ENCODE measurements around the gene GPC5.

GPC5 gene

DNA sequence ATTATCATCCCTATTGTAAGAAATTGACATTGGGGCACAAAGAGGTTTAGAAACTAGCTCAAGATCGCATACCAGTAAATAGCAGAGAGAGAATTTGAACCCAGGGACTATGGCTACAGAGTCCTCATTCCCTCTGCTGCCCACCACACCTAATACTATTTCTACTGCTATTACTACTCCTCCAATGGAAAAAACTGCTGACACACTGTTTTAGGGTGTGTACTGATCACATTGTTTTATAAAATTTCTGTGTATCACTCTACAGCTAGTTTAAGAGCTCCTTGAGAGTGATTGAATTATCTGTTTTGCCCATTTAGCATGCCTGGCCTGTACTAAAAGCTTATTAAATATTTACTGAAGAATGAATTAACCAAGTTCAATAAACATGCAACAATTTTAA is 552.4 kb downstream of the GPC5 start:
- DNase-seq, result no peak
- Histone ChIP-seq H3K4me3 (ENCODE audit: insufficient read depth in 1 of 2, low read depth in 1 of 2, low read length in 2 of 2) (no peak overlapping the region), H3K18ac (ENCODE audit: low read depth in 1 of 2, low read length in 2 of 2) (no peak overlapping the region), H2BK12ac (ENCODE audit: low read length in 2 of 2) (no peak overlapping the region), H3K9ac (ENCODE audit: low read length) (no peak overlapping the region), H2BK5ac (ENCODE audit: low read depth, low read length, poor library complexity, severe bottlenecking) (no peak overlapping the region), H2AFZ (ENCODE audit: low read depth, low read length) (no peak overlapping the region), H3K27me3 (ENCODE audit: control insufficient read depth in 1 of 2, insufficient read depth in 1 of 2, low read length in 2 of 2) (no peaks in the 10 kb centered on the region), H3K14ac (ENCODE audit: low read length in 2 of 2) (no peak overlapping the region), H2AK5ac (ENCODE audit: low read length, severe bottlenecking) (no peak overlapping the region), H2BK15ac (ENCODE audit: low read depth, poor library complexity, severe bottlenecking) (no peak overlapping the region), H3K23ac (ENCODE audit: low read length in 2 of 2) (no peak overlapping the region), H3K79me1 (replicated peaks; ENCODE audit: low read length, poor library complexity, severe bottlenecking) (no peaks in the 10 kb centered on the region), H3K9me3 (ENCODE audit: control insufficient read depth, low read length) (no peaks in the 10 kb centered on the region), H3K36me3 (ENCODE audit: control insufficient read depth in 1 of 2, insufficient read depth in 2 of 2, low read depth in 1 of 2, low read length in 2 of 2) (no peaks in the 10 kb centered on the region), H4K8ac (ENCODE audit: low read length) (no peak overlapping the region), H3K27ac (ENCODE audit: low read length, poor library complexity, severe bottlenecking) (no peak overlapping the region), H3K4ac (ENCODE audit: low read depth in 1 of 2, low read length in 2 of 2) (no peak overlapping the region), H3K4me2 (ENCODE audit: low read length, poor library complexity, severe bottlenecking) (no peak overlapping the region), H3K4me1 (ENCODE audit: control insufficient read depth, insufficient read depth, low read depth, low read length) (no peaks in the 10 kb centered on the region), H2BK120ac (ENCODE audit: low read depth, low read length) (no peak overlapping the region), H4K91ac (ENCODE audit: low read length) (no peak overlapping the region)
- 100% methylated on average over 1 of the region's 1 CpG for WGBS

DNA sequence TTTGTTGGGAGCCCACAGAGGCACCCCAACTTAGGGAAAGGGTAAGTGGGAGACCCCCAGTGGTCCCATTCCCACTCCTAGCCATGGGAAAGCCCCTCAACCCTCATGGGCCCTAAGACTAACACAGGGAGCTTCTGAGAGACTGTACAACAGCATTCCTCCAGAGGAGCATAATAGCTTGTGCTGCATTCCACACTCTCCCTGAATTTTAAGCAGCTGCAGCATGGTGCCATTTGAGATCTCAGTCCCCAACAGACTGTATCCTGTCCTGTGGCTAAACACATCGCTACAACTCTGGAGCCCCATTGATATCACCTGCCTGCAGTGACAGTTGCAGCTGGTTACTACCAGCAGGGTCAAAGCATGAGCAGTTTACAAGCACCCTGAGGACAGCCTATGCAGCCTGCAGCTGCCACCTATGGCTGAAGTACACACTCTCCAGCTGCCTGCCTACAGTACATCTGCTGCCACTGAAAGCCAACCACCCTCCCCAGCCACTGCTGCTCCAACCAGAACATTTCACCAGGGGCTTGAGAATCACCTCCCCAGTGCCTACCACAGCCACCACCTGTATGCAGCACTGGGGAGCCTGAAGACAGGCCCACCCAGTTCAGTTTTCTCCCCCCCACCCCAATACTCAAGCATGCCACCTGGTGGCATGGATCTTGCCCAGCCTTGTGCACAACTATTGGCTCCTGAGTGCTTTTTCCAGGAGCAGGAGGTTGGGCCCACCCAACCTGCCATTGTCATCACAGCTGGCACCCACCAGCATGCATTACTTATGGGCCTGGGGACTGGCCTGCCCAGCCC is 557.3 kb downstream of the GPC5 start:
- no peak overlapping the region for H3K9ac ChIP-seq (ENCODE audit: low read length)
- H3K27me3 ChIP-seq (ENCODE audit: control insufficient read depth in 1 of 2, insufficient read depth in 1 of 2, low read length in 2 of 2), result no peaks in the 10 kb centered on the region
- H2BK120ac ChIP-seq (ENCODE audit: low read depth, low read length), result no peak overlapping the region
- H2AK5ac ChIP-seq (ENCODE audit: low read length, severe bottlenecking), result no peak overlapping the region
- WGBS, result 97% methylated on average over 1 of the region's 1 CpG
- no peaks in the 10 kb centered on the region for H3K36me3 ChIP-seq (ENCODE audit: control insufficient read depth in 1 of 2, insufficient read depth in 2 of 2, low read depth in 1 of 2, low read length in 2 of 2)
- DNase-seq, result no peak
- no peaks in the 10 kb centered on the region for H3K79me1 ChIP-seq (replicated peaks; ENCODE audit: low read length, poor library complexity, severe bottlenecking)
- no peak overlapping the region for H2BK5ac ChIP-seq (ENCODE audit: low read depth, low read length, poor library complexity, severe bottlenecking)
- H3K18ac ChIP-seq (ENCODE audit: low read depth in 1 of 2, low read length in 2 of 2), result peak overlapping the region in 1 of 2 experiments; percentile 12
- no peak overlapping the region for H3K23ac ChIP-seq (ENCODE audit: low read length in 2 of 2)
- H3K27ac ChIP-seq (ENCODE audit: low read length, poor library complexity, severe bottlenecking), result no peak overlapping the region
- H4K8ac ChIP-seq (ENCODE audit: low read length), result no peak overlapping the region
- H3K4ac ChIP-seq (ENCODE audit: low read depth in 1 of 2, low read length in 2 of 2), result no peak overlapping the region
- no peak overlapping the region for H3K4me3 ChIP-seq (ENCODE audit: insufficient read depth in 1 of 2, low read depth in 1 of 2, low read length in 2 of 2)
- H3K4me1 ChIP-seq (ENCODE audit: control insufficient read depth, insufficient read depth, low read depth, low read length), result no peaks in the 10 kb centered on the region
- H3K9me3 ChIP-seq (ENCODE audit: control insufficient read depth, low read length), result peaks cover 7% of the 10 kb centered on the region
- H2BK15ac ChIP-seq (ENCODE audit: low read depth, poor library complexity, severe bottlenecking), result no peak overlapping the region
- H4K91ac ChIP-seq (ENCODE audit: low read length), result peak overlapping the region; percentile 7
- H2BK12ac ChIP-seq (ENCODE audit: low read length in 2 of 2), result no peak overlapping the region
- peak overlapping the region in 1 of 2 experiments; percentile 61 for H3K14ac ChIP-seq (ENCODE audit: low read length in 2 of 2)
- no peak overlapping the region for H2AFZ ChIP-seq (ENCODE audit: low read depth, low read length)
- H3K4me2 ChIP-seq (ENCODE audit: low read length, poor library complexity, severe bottlenecking), result no peak overlapping the region

- Histone ChIP-seq H4K91ac (ENCODE audit: low read length) (no peak overlapping the region), H3K14ac (ENCODE audit: low read length in 2 of 2) (no peak overlapping the region), H2BK15ac (ENCODE audit: low read depth, poor library complexity, severe bottlenecking) (no peak overlapping the region), H2AFZ (ENCODE audit: low read depth, low read length) (no peak overlapping the region), H2BK5ac (ENCODE audit: low read depth, low read length, poor library complexity, severe bottlenecking) (no peak overlapping the region), H3K27me3 (ENCODE audit: control insufficient read depth in 1 of 2, insufficient read depth in 1 of 2, low read length in 2 of 2) (no peaks in the 10 kb centered on the region), H3K79me1 (replicated peaks; ENCODE audit: low read length, poor library complexity, severe bottlenecking) (no peaks in the 10 kb centered on the region), H2AK5ac (ENCODE audit: low read length, severe bottlenecking) (no peak overlapping the region), H2BK120ac (ENCODE audit: low read depth, low read length) (no peak overlapping the region), H3K18ac (ENCODE audit: low read depth in 1 of 2, low read length in 2 of 2) (no peak overlapping the region), H3K9ac (ENCODE audit: low read length) (no peak overlapping the region), H3K4ac (ENCODE audit: low read depth in 1 of 2, low read length in 2 of 2) (no peak overlapping the region), H3K23ac (ENCODE audit: low read length in 2 of 2) (no peak overlapping the region), H3K9me3 (ENCODE audit: control insufficient read depth, low read length) (peaks cover 31% of the 10 kb centered on the region), H3K36me3 (ENCODE audit: control insufficient read depth in 1 of 2, insufficient read depth in 2 of 2, low read depth in 1 of 2, low read length in 2 of 2) (no peaks in the 10 kb centered on the region), H4K8ac (ENCODE audit: low read length) (no peak overlapping the region), H3K4me2 (ENCODE audit: low read length, poor library complexity, severe bottlenecking) (no peak overlapping the region), H2BK12ac (ENCODE audit: low read length in 2 of 2) (no peak overlapping the region), H3K27ac (ENCODE audit: low read length, poor library complexity, severe bottlenecking) (no peak overlapping the region), H3K4me1 (ENCODE audit: control insufficient read depth, insufficient read depth, low read depth, low read length) (no peaks in the 10 kb centered on the region), H3K4me3 (ENCODE audit: insufficient read depth in 1 of 2, low read depth in 1 of 2, low read length in 2 of 2) (no peak overlapping the region)
- WGBS, result no CpG with 5 or more reads among the region's 1 CpG
- no peak for DNase-seq
Measured at GRCh38 chr13:91960947-91961346, 562.5 kb downstream of the GPC5 start.

DNA sequence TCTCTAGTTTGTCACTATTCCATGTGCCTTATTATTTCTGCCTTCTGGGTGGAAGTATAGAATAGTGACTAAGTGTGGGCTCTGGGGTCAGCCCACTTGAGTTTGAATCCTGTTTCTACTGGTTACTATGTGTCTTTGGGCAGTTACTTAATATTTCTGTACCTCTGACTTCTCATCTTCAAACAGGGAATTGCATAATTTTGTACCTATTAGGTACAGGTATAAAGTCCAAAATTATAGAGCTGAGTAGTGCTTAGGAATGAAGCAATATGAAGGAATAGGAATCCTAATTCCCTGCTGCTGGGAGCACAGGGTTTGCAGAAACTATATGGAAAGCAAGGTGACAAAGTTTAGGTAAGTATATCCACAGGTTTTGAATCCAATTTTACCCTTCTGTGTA is 564.5 kb downstream of the GPC5 start:
- no peak overlapping the region for H2AFZ ChIP-seq (ENCODE audit: low read depth, low read length)
- H3K4me2 ChIP-seq (ENCODE audit: low read length, poor library complexity, severe bottlenecking), result no peak overlapping the region
- no peak for DNase-seq
- H3K23ac ChIP-seq (ENCODE audit: low read length in 2 of 2), result no peak overlapping the region
- H3K27me3 ChIP-seq (ENCODE audit: control insufficient read depth in 1 of 2, insufficient read depth in 1 of 2, low read length in 2 of 2), result no peaks in the 10 kb centered on the region
- no peak overlapping the region for H2BK120ac ChIP-seq (ENCODE audit: low read depth, low read length)
- H3K27ac ChIP-seq (ENCODE audit: low read length, poor library complexity, severe bottlenecking), result no peak overlapping the region
- no peaks in the 10 kb centered on the region for H3K36me3 ChIP-seq (ENCODE audit: control insufficient read depth in 1 of 2, insufficient read depth in 2 of 2, low read depth in 1 of 2, low read length in 2 of 2)
- H3K4me1 ChIP-seq (ENCODE audit: control insufficient read depth, insufficient read depth, low read depth, low read length), result no peaks in the 10 kb centered on the region
- no peak overlapping the region for H3K9ac ChIP-seq (ENCODE audit: low read length)
- H2BK5ac ChIP-seq (ENCODE audit: low read depth, low read length, poor library complexity, severe bottlenecking), result no peak overlapping the region
- H4K8ac ChIP-seq (ENCODE audit: low read length), result no peak overlapping the region
- H3K9me3 ChIP-seq (ENCODE audit: control insufficient read depth, low read length), result peaks cover 31% of the 10 kb centered on the region
- H3K18ac ChIP-seq (ENCODE audit: low read depth in 1 of 2, low read length in 2 of 2), result no peak overlapping the region
- no peak overlapping the region for H3K14ac ChIP-seq (ENCODE audit: low read length in 2 of 2)
- no peak overlapping the region for H2BK12ac ChIP-seq (ENCODE audit: low read length in 2 of 2)
- no peak overlapping the region for H3K4ac ChIP-seq (ENCODE audit: low read depth in 1 of 2, low read length in 2 of 2)
- no peaks in the 10 kb centered on the region for H3K79me1 ChIP-seq (replicated peaks; ENCODE audit: low read length, poor library complexity, severe bottlenecking)
- no peak overlapping the region for H2AK5ac ChIP-seq (ENCODE audit: low read length, severe bottlenecking)
- H2BK15ac ChIP-seq (ENCODE audit: low read depth, poor library complexity, severe bottlenecking), result no peak overlapping the region
- no peak overlapping the region for H4K91ac ChIP-seq (ENCODE audit: low read length)
- H3K4me3 ChIP-seq (ENCODE audit: insufficient read depth in 1 of 2, low read depth in 1 of 2, low read length in 2 of 2), result no peak overlapping the region
